B cell (primary cell): ENCODE measurements around the gene TNPO2. TPM values are rescaled to one million over a fixed set of nuclear protein-coding genes. Genes with fewer than 3 reads are reported as not detected.
A peak's percentile ranks its signal among the peaks of the same experiment; 100 is the strongest.

Experiments
- ATAC-seq: fragments of 200-7000 bp; cut with Tn5 transposase; one replicate; pipeline ENCODE4 v1.10.0; 2021; ENCODE audit warnings: low read depth, mild to moderate bottlenecking, moderate number of reproducible peaks, moderate library complexity
- CTCF ChIA-PET: fragments of 350-600 bp; sonication (Branson Sonifier 250); formaldehyde crosslinking; loops from one replicate; lab custom pipeline; 2021; ENCODE audit warnings: antibody characterized with exemption, inconsistent platforms; lab: Charles Lee
- POLR2A ChIA-PET: fragments of 350-600 bp; sonication (Branson Sonifier 250); formaldehyde crosslinking; loops from one replicate; lab custom pipeline; 2021; ENCODE audit warnings: antibody characterized with exemption; lab: Charles Lee
- DNase-seq: peaks from one replicate; pipeline ENCODE4 v3.0.0; 2013
- H2AFZ ChIP-seq: 2 replicates; pipeline ENCODE4 v1.6.1; 2012; ENCODE audit warnings: mild to moderate bottlenecking, low read depth, low read length; ENCODE audit not compliant: insufficient read depth, poor library complexity, severe bottlenecking
- H3K27ac ChIP-seq, 2 donors: 1 replicate in 1 of 2; 2 replicates in 1 of 2; pipeline ENCODE4 v1.5.1; 2012 to 2013; ENCODE audit warnings: low read length in 2 of 2, mild to moderate bottlenecking in 2 of 2, moderate library complexity in 1 of 2
- H3K27me3 ChIP-seq, 4 experiments: fragments of 200-600 bp in 1 of 4; sonication (generic) in 1 of 4; replicated peaks in 1 of 4; 1 replicate in 2 of 4; 2 replicates in 2 of 4; pipeline versions ENCODE4 v1.6.1 to v1.7.0; 2013 to 2016; ENCODE audit warnings: low read length in 3 of 4, mild to moderate bottlenecking in 2 of 4, mixed read lengths in 1 of 4, moderate library complexity in 1 of 4; ENCODE audit not compliant: insufficient read depth in 4 of 4, control insufficient read depth in 3 of 4; ENCODE audit errors: control extremely low read depth in 1 of 4
- H3K36me3 ChIP-seq, 2 experiments: replicated peaks in 1 of 2; 1 replicate in 1 of 2; 2 replicates in 1 of 2; pipeline versions ENCODE4 v1.6.1 to v1.7.1; 2013; ENCODE audit warnings: low read length in 1 of 2; ENCODE audit not compliant: insufficient read depth in 2 of 2, control insufficient read depth in 1 of 2; ENCODE audit errors: control extremely low read depth in 1 of 2, extremely low read depth in 1 of 2
- H3K4me1 ChIP-seq, 2 donors: fragments of 200-600 bp in 1 of 2; sonication (generic) in 1 of 2; 1 replicate in 1 of 2; 2 replicates in 1 of 2; pipeline versions ENCODE4 v1.5.1 to v1.6.1; 2013 to 2017; ENCODE audit warnings: low read length in 2 of 2; ENCODE audit not compliant: control insufficient read depth in 2 of 2, insufficient read depth in 2 of 2
- H3K4me2 ChIP-seq: replicated peaks from 2 replicates; pipeline ENCODE3; 2012; ENCODE audit warnings: mild to moderate bottlenecking, low read depth, low read length; ENCODE audit not compliant: poor library complexity, severe bottlenecking
- H3K4me3 ChIP-seq, 5 experiments: fragments of 200-600 bp in 1 of 5; sonication (generic) in 1 of 5; 1 replicate in 3 of 5; 2 replicates in 2 of 5; pipeline versions ENCODE4 v1.5.1 to v1.7.0; 2011 to 2016; ENCODE audit warnings: low read length in 4 of 5, mild to moderate bottlenecking in 4 of 5, low read depth in 2 of 5, control low read depth in 1 of 5, moderate library complexity in 1 of 5; ENCODE audit not compliant: insufficient read depth in 1 of 5; ENCODE audit errors: control extremely low read depth in 1 of 5, extremely low read depth in 1 of 5
- H3K79me2 ChIP-seq: fragments of 200-600 bp; sonication (generic); one replicate; pipeline ENCODE4 v1.6.0; 2016; ENCODE audit warnings: low read length; ENCODE audit not compliant: control insufficient read depth, insufficient read depth
- H3K9ac ChIP-seq: fragments of 200-600 bp; sonication (generic); 2 replicates; pipeline ENCODE4 v1.6.1; 2017; ENCODE audit warnings: mild to moderate bottlenecking, low read length, moderate library complexity
- H3K9me3 ChIP-seq, 3 donors: one replicate each; pipeline versions ENCODE4 v1.6.1 to v1.7.1; 2013; ENCODE audit warnings: low read length in 2 of 3; ENCODE audit not compliant: control insufficient read depth in 2 of 3, insufficient read depth in 1 of 3; ENCODE audit errors: control extremely low read depth in 1 of 3
- H4K20me1 ChIP-seq: 2 replicates; pipeline ENCODE4 v1.6.0; 2012; ENCODE audit warnings: mild to moderate bottlenecking, low read length; ENCODE audit not compliant: insufficient read depth, control insufficient read depth, poor library complexity, severe bottlenecking
- H3K27ac Mint-ChIP-seq: one replicate; pipeline ENCODE4 v1.8.0; 2021; ENCODE audit warnings: mixed read lengths
- H3K27me3 Mint-ChIP-seq: one replicate; pipeline ENCODE4 v1.8.0; 2021; ENCODE audit warnings: mixed read lengths
- H3K4me1 Mint-ChIP-seq: one replicate; pipeline ENCODE4 v1.8.0; 2021; ENCODE audit warnings: mixed read lengths
- H3K4me3 Mint-ChIP-seq: one replicate; pipeline ENCODE4 v1.8.0; 2021; ENCODE audit warnings: mixed read lengths
- H3K9me3 Mint-ChIP-seq: one replicate; pipeline ENCODE4 v1.8.0; 2022; ENCODE audit warnings: mixed read lengths; ENCODE audit not compliant: insufficient read depth
- CTCF ChIP-seq: fragments of 200-600 bp; IDR thresholded peaks from one replicate; pipeline ENCODE4 v1.8.0; 2022; ENCODE audit warnings: antibody characterized with exemption, mild to moderate bottlenecking
- EZH2 ChIP-seq: IDR thresholded peaks from 2 replicates; pipeline ENCODE4 v1.6.1; 2012; ENCODE audit warnings: borderline replicate concordance, low read depth, mild to moderate bottlenecking, moderate library complexity, low read length; ENCODE audit not compliant: insufficient read depth, poor library complexity, severe bottlenecking
- WGBS: methylation state at CpG from one replicate; pipeline ENCODE4 v1.1.5; 2013; ENCODE audit warnings: missing lambda C conversion rate; ENCODE audit not compliant: insufficient coverage; 5-methylcytosine and 5-hydroxymethylcytosine counted together
- intact Hi-C: fragments of 100-400 bp; cut with micrococcal nuclease; formaldehyde crosslinking; loops from one replicate; pipeline ENCODE4 v1.10.0; 2022
- polyA plus RNA-seq: library from polyadenylated mRNA; depleted of rRNA; stranded (reverse); fragments of >200 nt; gene quantifications from 2 replicates; pipeline ENCODE4 v1.2.3, GENCODE V29; 2012
- total RNA-seq, 2 donors: library from RNA; stranded (reverse); fragments of 120-200 nt in 1 of 2; gene quantifications; 1 replicate in 1 of 2; 2 replicates in 1 of 2; pipeline versions ENCODE4 v1.2.3 to v1.2.4, GENCODE V29; 2013 to 2022

The TNPO2 gene
- total and polyA plus RNA-seq, 2 donors (not counting 1 experiment from before 2014, with no cell fraction given), result 73.7 to 85.6 TPM

DNA sequence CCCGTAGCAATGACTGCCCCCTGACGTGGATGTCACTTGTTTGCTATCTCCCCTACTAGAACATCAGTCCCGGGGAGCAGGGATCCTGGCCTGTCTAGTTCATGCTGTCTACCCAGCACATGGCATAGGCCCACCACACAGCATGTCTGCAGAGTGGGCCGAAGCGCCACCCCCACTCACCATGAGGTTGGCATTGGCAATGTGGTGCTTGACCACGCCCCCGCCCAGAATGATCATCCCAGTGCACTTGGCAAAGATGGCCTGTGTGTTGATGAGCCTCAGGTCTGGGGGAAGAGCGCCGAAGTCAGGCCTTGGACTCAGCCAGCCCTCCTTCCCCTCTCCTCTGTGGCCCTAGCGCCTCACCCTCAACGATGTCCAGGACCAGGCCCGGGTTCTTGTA is 46.8 kb downstream of the TNPO2 start:
- no peaks in the 10 kb centered on the region for H3K9me3 ChIP-seq
- no peaks in the 10 kb centered on the region for H3K27me3 ChIP-seq
- H3K27ac Mint-ChIP-seq, result no peak overlapping the region
- ATAC-seq, result no peak
- DNase-seq, result peak; percentile 23
- WGBS, result over 99% methylated on average over 9 of the region's 12 CpGs
- H3K9ac ChIP-seq, result no peak overlapping the region
- peak overlapping the region; percentile 11 for H3K4me2 ChIP-seq
- POLR2A ChIA-PET, result interaction anchor here (0.8 kb wide), 1 partner anchor 19 kb away, joined by 3 read pairs; the partner anchor contains the start of gene FBXW9
- H3K79me2 ChIP-seq, result peaks cover 57% of the 10 kb centered on the region
- CTCF ChIA-PET, result interaction anchor here (0.5 to 4.6 kb wide), 19 partner anchors 8 to 244 kb away, joined by 3 to 30 read pairs (median 4); partner anchors contain the start of genes FBXW9, MAN2B1 and WDR83
- TF ChIP-seq CTCF, result no peak
- no peak for TF ChIP-seq EZH2
- H3K4me3 Mint-ChIP-seq, result no peak overlapping the region
- H2AFZ ChIP-seq, result no peak overlapping the region
- H4K20me1 ChIP-seq, result peaks cover 61% of the 10 kb centered on the region
- no peaks in the 10 kb centered on the region for H3K9me3 Mint-ChIP-seq
- H3K4me1 ChIP-seq, result peaks cover 9 to 18% of the 10 kb centered on the region in 2 donors
- H3K36me3 ChIP-seq, result peaks cover 6 to 64% of the 10 kb centered on the region in 2 experiments
- peaks cover 28% of the 10 kb centered on the region for H3K4me1 Mint-ChIP-seq
- no peak overlapping the region for H3K4me3 ChIP-seq
- intact Hi-C loops, result loop anchor here (1.0 kb wide), 2 partner anchors 113 to 170 kb away; no protein-coding TSS in a partner anchor
- no peak overlapping the region for H3K27ac ChIP-seq
- H3K27me3 Mint-ChIP-seq, result no peaks in the 10 kb centered on the region

DNA sequence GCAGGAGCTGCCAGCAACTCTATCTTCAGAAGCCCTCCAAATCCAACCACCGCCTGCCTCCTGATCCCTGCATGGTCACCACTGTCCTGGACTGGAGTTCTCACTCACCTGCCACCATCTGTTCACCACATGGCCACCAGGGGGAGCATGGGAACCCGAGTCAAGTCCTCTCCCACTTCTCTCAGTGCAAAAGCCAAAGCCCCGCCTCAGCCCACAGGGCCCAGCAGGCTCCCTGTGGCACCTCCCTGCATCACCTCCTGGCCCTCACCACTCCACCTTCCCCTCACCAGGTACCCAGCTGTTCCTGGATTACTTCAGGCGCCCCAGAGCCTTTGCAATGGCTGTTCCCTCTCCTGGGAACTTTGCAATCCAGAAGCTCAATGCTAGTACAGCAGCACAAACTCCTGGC is 47.3 kb downstream of the TNPO2 start:
- Histone ChIP-seq H3K79me2 (peaks cover 57% of the 10 kb centered on the region), H3K4me2 (peak overlapping the region; percentile 11), H2AFZ (no peak overlapping the region), H3K4me1 (peaks cover 9 to 18% of the 10 kb centered on the region in 2 donors), H4K20me1 (peaks cover 61% of the 10 kb centered on the region), H3K9ac (no peak overlapping the region), H3K27me3 (no peaks in the 10 kb centered on the region), H3K4me3 (no peak overlapping the region), H3K36me3 (peaks cover 6 to 64% of the 10 kb centered on the region in 2 experiments), H3K27ac (no peak overlapping the region), H3K9me3 (no peaks in the 10 kb centered on the region)
- Mint-ChIP-seq H3K27ac (peak overlapping the region; percentile 8), H3K9me3 (no peaks in the 10 kb centered on the region), H3K27me3 (no peaks in the 10 kb centered on the region), H3K4me3 (no peak overlapping the region), H3K4me1 (peaks cover 27% of the 10 kb centered on the region)
- ChIA-PET POLR2A (interaction anchor here (0.8 kb wide), 1 partner anchor 20 kb away, joined by 3 read pairs; the partner anchor contains the start of gene FBXW9), CTCF (interaction anchor here (0.5 to 4.6 kb wide), 20 partner anchors 9 to 327 kb away, joined by 3 to 30 read pairs (median 4); partner anchors contain the start of genes FBXW9, MAN2B1 and WDR83)
- 35% methylated on average over 4 of the region's 4 CpGs for WGBS
- TF ChIP-seq CTCF, result peak; percentile 78
- no peak for TF ChIP-seq EZH2
- DNase-seq (peak; percentile 84), ATAC-seq (peak; percentile 56)
- intact Hi-C loops, result loop anchor here (1.0 kb wide), 2 partner anchors 112 to 171 kb away; no protein-coding TSS in a partner anchor
